ENCODE results near the gene SLC5A7. TPM values are rescaled to one million over a fixed set of nuclear protein-coding genes. Genes with fewer than 3 reads are reported as not detected.

Gene SLC5A7
- total RNA-seq, 3 donors from 2014 or later (not counting 1 experiment from before 2014, with no cell fraction given): not detected

- ATAC-seq (no peak), DNase-seq (no peak)
- no peaks in the 10 kb centered on the region for H3K36me3 ChIP-seq (ENCODE audit: control insufficient read depth, insufficient read depth, low read length)
- H3K27ac ChIP-seq (ENCODE audit: low read length): no peak overlapping the region
- intact Hi-C loops (cut with micrococcal nuclease): no loop called here
- H3K9me3 ChIP-seq (ENCODE audit: control insufficient read depth, insufficient read depth, low read length): no peaks in the 10 kb centered on the region
- H3K4me3 ChIP-seq (ENCODE audit: low read length): no peak overlapping the region
- no peak for TF ChIP-seq CTCF (IDR thresholded peaks at IDR 0.05)
- H3K27me3 ChIP-seq (ENCODE audit: control insufficient read depth, insufficient read depth, low read length): no peaks in the 10 kb centered on the region
- no peaks in the 10 kb centered on the region for H3K4me1 ChIP-seq (ENCODE audit: control insufficient read depth, insufficient read depth, low read length)
- H3K4me3 Mint-ChIP-seq: no peak overlapping the region
- peaks cover 0 to under 1% of the 10 kb centered on the region in 2 donors for H3K9me3 Mint-ChIP-seq
- no peaks in the 10 kb centered on the region for H3K4me1 Mint-ChIP-seq
- no peak overlapping the region for H3K27ac Mint-ChIP-seq
- H3K36me3 Mint-ChIP-seq: no peaks in the 10 kb centered on the region
- H3K27me3 Mint-ChIP-seq (ENCODE audit: low read depth in 2 of 2): no peaks in the 10 kb centered on the region
These were observed 36.3 kb downstream of the SLC5A7 start for GRCh38 chr2:108022628-108023027.

DNA sequence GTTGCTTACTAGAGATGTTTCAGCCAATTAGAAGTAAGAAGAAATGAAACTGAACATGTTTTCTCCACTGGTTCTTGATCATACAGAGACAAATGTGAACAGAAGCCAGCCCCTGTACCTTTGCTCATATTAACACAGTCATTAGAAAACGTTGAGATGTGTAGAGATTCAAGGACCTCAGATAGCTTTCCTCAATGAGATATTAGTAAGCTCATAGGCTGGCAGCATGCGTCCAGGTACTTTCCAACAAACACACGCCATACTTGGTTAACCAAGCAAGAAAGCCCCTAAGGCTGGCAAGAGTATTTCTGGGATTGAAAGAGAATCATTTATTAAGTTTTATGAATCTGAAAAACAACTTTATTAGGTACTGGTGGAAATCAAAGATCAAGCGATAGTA is 37.5 kb downstream of the SLC5A7 start:
- Histone ChIP-seq H3K4me3 (ENCODE audit: low read length) (no peak overlapping the region), H3K36me3 (ENCODE audit: control insufficient read depth, insufficient read depth, low read length) (no peaks in the 10 kb centered on the region), H3K4me1 (ENCODE audit: control insufficient read depth, insufficient read depth, low read length) (no peaks in the 10 kb centered on the region), H3K27ac (ENCODE audit: low read length) (no peak overlapping the region), H3K9me3 (ENCODE audit: control insufficient read depth, insufficient read depth, low read length) (no peaks in the 10 kb centered on the region), H3K27me3 (ENCODE audit: control insufficient read depth, insufficient read depth, low read length) (no peaks in the 10 kb centered on the region)
- Mint-ChIP-seq H3K27me3 (ENCODE audit: low read depth in 2 of 2) (no peaks in the 10 kb centered on the region), H3K9me3 (no peaks in the 10 kb centered on the region), H3K36me3 (no peaks in the 10 kb centered on the region), H3K27ac (no peak overlapping the region), H3K4me1 (no peaks in the 10 kb centered on the region), H3K4me3 (no peak overlapping the region)
- DNase-seq: no peak
- intact Hi-C loops (cut with micrococcal nuclease): no loop called here
- ATAC-seq: no peak
- TF ChIP-seq CTCF (IDR thresholded peaks at IDR 0.05): no peak
- WGBS (ENCODE audit: insufficient coverage): 81% methylated on average over 3 of the region's 4 CpGs

- 100% methylated on average over 1 of the region's 1 CpG for WGBS (ENCODE audit: insufficient coverage)
- ATAC-seq: no peak
- H3K4me3 ChIP-seq (ENCODE audit: low read length): no peak overlapping the region
- Mint-ChIP-seq H3K4me3 (no peak overlapping the region), H3K27me3 (ENCODE audit: low read depth in 2 of 2) (no peaks in the 10 kb centered on the region), H3K27ac (no peak overlapping the region), H3K9me3 (peaks cover 0 to 3% of the 10 kb centered on the region in 2 donors), H3K4me1 (no peaks in the 10 kb centered on the region), H3K36me3 (no peaks in the 10 kb centered on the region)
- H3K9me3 ChIP-seq (ENCODE audit: control insufficient read depth, insufficient read depth, low read length): no peaks in the 10 kb centered on the region
- H3K36me3 ChIP-seq (ENCODE audit: control insufficient read depth, insufficient read depth, low read length): no peaks in the 10 kb centered on the region
- no peak overlapping the region for H3K27ac ChIP-seq (ENCODE audit: low read length)
- TF ChIP-seq CTCF (IDR thresholded peaks at IDR 0.05): no peak
- DNase-seq: no peak
- H3K4me1 ChIP-seq (ENCODE audit: control insufficient read depth, insufficient read depth, low read length): no peaks in the 10 kb centered on the region
- intact Hi-C loops (cut with micrococcal nuclease): no loop called here
- no peaks in the 10 kb centered on the region for H3K27me3 ChIP-seq (ENCODE audit: control insufficient read depth, insufficient read depth, low read length)
These were observed 39.9 kb downstream of the SLC5A7 start for GRCh38 chr2:108026092-108026794.

DNA sequence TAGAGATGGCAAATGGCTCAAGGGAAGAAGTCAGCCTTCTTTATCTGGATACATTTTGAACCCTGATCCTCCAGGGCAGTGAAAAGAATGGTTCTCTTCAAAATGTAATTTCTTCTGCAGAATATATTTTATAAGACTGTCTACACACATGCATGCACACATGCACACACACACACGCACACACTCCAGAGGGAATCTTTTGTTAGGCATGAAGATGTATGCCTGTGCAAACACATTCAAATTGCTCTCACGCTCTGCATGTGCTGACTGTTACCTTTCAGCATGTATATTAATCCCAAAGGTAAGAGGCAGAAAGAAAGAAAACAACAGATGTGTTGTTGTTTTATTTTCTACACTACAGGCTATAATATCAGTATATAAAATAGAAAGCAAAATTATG is 43.2 kb downstream of the SLC5A7 start:
- no peak overlapping the region for H3K4me3 Mint-ChIP-seq
- no peak overlapping the region for H3K27ac ChIP-seq (ENCODE audit: low read length)
- peaks cover 0 to 5% of the 10 kb centered on the region in 2 donors for H3K9me3 Mint-ChIP-seq
- intact Hi-C loops (cut with micrococcal nuclease): no loop called here
- 100% methylated on average over 2 of the region's 2 CpGs for WGBS (ENCODE audit: insufficient coverage)
- H3K4me3 ChIP-seq (ENCODE audit: low read length): no peak overlapping the region
- no peak for TF ChIP-seq CTCF (IDR thresholded peaks at IDR 0.05)
- no peaks in the 10 kb centered on the region for H3K4me1 ChIP-seq (ENCODE audit: control insufficient read depth, insufficient read depth, low read length)
- no peak for DNase-seq
- H3K27me3 Mint-ChIP-seq (ENCODE audit: low read depth in 2 of 2): no peaks in the 10 kb centered on the region
- H3K4me1 Mint-ChIP-seq: no peaks in the 10 kb centered on the region
- no peak for ATAC-seq
- H3K27ac Mint-ChIP-seq: no peak overlapping the region
- no peaks in the 10 kb centered on the region for H3K36me3 Mint-ChIP-seq
- H3K36me3 ChIP-seq (ENCODE audit: control insufficient read depth, insufficient read depth, low read length): no peaks in the 10 kb centered on the region
- H3K27me3 ChIP-seq (ENCODE audit: control insufficient read depth, insufficient read depth, low read length): no peaks in the 10 kb centered on the region
- H3K9me3 ChIP-seq (ENCODE audit: control insufficient read depth, insufficient read depth, low read length): no peaks in the 10 kb centered on the region

Data from natural killer cell (primary cell).